Right lobe of liver (tissue), 4 donors: ENCODE results near the gene PTPRN.

Experiments
- CTCF ChIP-seq, 4 donors: fragments of 200-600 bp in 3 of 4; fragments of 450-650 bp in 1 of 4; IDR thresholded peaks; one replicate each; pipeline versions ENCODE4 v1.5.1 to v1.8.0; 2016 to 2022; ENCODE audit warnings: antibody characterized with exemption in 4 of 4, mild to moderate bottlenecking in 2 of 4
- POLR2A ChIP-seq: fragments of 450-650 bp; IDR thresholded peaks from one replicate; pipeline ENCODE4 v1.6.1; 2017; ENCODE audit warnings: antibody characterized with exemption, mild to moderate bottlenecking
- donor health status: DM: no; HTN: no; CAD: no.
- donor health status: DM: no; HTN: no; CAD: no.
- donor health status: DM: no; HTN: yes; CAD: no.

- TF ChIP-seq CTCF (IDR thresholded peaks at IDR 0.05) (peak; percentile 96 to 100 (median 100)), POLR2A (no peak)
Observed at GRCh38 chr2:219298759-219299371, 10.3 kb downstream of the PTPRN start.
